Superior temporal gyrus (tissue), 1 donor: ENCODE results near the gene ACER1.
"Not testable (repeated sequence)": the region's sequence is repeated elsewhere in the genome, so short reads cannot be mapped to it uniquely, and the experiment has no call there.

ENCODE experiments used
- DNase-seq: peaks from one replicate; pipeline ENCODE4 v3.0.0-alpha.2; 2016; ENCODE audit errors: extremely low spot score

The ACER1 gene

DNA sequence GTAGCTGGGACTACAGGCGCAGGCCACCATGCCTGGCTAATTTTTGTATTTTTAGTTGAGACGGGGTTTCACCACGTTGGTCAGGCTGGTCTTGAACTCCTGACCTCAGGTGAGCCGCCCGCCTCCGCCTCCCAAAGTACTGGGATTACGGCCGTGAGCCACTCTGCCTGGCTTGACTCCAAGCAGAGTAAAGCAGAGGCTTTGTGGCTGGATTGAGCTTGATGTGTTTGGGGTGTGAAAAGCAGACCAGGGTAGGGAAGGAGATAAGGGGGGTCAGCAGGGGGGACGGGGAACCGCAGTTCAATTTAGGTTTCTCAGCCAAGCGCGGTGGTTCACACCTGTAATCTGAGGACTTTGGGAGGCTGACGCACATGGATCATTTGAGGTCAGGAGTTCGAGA, 23.8 kb upstream of the ACER1 start:
- DNase-seq = no peak

DNA sequence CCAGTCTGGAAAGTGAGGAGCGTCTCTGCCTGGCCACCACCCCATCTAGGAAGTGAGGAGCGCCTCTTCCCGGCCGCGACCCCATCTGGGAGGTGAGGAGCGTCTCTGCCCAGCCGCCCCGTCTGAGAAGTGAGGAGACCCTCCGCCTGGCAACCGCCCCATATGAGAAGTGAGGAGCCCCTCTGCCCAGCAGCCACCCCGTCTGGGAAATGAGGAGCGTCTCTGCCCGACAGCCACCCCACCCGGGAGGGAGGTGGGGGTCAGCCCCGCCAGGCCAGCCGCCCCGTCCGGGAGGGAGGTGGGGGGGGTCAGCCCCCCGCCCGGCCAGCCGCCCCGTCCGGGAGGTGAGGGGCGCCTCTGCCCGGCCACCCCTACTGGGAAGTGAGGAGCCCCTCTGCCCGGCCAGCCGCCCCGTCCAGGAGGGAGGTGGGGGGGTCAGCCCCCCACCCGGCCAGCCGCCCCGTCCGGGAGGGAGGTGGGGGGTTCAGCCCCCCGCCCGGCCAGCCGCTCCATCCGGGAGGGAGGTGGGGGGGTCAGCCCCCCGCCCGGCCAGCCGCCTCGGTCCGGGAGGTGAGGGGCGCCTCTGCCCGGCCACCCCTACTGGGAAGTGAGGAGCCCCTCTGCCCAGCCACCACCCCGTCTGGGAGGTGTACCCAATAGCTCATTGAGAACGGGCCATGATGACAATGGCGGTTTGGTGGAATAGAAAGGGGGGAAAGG, 22.1 kb upstream of the ACER1 start:
- DNase-seq = not testable (repeated sequence)

DNA sequence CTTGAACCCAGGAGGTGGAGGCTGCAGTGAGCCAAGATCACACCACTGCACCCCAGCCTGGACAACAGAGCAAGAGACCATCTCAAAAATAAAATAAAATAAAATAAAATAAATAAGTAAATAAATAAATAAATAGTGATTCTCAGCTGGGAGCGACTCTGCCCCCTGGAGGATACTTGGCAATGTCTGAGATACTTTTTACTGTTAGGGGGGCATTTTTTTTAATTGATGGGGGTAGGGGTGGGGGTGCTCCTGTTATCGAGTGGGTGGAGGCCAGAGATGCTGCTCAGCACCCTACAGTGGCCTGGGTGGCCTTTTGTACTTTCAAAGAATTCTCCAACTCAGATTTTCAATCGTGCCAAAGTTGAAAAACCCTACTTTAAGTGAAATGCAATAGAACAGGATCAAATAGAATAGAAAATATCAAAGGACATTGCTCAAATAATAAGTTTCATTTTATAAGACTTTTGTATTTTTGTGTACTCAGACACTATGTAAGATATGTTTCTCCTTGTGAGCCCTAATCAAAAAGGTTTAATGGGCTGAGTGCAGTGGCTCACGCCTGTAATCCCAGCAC, 20.8 kb upstream of the ACER1 start:
- no peak for DNase-seq

DNA sequence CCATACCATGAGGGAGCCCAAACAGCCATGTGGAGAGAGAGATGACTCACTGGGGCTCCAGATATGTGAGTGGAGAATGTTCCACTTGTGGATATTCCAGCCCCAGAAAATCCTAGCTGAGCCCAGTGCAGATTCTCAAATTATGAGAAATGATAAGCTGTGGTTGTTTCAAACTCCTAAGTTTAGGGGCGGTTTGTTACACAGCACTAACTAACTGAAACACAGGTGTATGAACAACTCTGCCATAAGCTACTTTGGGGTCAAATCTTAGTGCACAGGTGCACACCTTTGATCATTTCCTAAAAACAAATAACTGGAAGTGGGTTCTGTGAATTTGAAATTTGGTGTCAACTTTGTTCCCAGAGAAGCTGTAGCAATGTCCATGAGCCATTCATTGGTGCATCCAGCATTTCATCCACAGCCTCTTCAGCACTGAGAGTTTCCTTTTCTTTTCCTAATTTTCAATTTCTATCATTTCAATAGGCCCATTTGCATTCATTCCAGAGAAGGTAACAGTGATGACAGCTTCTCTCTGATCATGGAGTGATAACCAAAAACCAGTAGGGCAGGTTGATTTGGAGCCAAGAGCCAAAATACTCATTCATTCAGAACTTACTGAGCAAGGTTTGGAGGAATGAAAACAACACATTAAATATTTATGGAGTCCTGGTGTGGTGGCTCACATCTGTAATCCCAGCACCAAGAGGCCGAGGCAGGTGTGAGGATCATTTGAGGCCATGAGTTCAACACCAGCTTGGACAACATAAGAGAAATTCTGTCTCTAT, 19.2 kb upstream of the ACER1 start:
- DNase-seq = no peak

DNA sequence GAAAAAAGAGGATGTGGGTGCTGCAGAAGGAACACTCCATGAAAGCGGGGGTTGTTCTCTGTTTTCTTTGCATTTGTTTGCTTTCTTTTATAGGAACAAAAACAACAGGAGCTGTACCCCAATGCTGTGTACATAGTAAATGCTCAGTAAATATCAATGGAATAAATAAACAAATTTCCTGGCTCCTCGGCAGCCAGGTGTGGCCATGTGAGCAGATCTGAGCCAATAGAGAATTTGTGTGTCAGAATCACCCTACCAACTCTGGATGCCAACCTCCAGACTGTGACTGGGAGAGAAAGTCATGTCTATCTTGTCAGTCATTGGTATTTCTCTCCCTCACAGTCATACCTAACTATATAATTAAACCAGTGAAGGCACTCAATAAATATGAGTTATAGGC, 17.3 kb upstream of the ACER1 start:
- no peak for DNase-seq

DNA sequence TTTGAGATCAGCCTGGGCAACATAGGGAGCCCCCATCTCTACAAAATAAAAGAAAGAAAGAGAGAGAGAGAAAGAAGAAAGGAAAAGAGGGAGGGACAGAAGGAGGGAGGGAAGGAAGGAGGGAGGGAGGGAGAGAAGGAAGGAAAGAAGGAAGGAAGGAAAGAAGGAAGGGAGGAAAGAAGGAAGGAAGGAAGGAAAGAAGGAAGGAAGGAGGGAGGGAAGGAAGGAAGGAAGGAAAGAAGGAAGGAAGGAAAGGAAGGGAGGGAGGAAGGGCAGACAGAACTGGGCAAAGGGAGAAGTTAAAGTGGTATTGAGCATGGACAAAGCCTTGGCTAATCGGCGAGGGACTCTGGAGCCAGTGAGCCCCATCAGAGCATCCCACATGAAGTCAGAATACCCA, 15.9 kb upstream of the ACER1 start:
- DNase-seq = not testable (repeated sequence)

DNA sequence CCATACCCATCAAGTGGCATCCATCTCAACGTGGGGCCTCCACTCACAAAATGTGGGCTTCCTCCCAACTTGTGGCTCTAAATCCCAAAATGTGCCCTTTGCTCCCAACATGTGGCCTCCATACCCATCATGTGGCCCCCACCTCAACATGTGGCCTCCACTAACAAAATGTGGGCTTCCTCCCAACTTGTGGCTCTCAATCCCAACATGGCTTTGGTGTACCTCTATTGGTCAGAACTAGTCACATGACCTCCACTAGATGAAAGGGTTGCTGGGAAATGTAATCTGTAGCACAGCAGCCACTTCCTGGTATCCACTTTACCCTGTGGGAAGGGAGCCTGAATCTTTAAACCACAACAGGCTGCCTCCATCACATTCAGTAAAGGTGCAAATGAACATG, 10.1 kb upstream of the ACER1 start:
- DNase-seq = no peak

DNA sequence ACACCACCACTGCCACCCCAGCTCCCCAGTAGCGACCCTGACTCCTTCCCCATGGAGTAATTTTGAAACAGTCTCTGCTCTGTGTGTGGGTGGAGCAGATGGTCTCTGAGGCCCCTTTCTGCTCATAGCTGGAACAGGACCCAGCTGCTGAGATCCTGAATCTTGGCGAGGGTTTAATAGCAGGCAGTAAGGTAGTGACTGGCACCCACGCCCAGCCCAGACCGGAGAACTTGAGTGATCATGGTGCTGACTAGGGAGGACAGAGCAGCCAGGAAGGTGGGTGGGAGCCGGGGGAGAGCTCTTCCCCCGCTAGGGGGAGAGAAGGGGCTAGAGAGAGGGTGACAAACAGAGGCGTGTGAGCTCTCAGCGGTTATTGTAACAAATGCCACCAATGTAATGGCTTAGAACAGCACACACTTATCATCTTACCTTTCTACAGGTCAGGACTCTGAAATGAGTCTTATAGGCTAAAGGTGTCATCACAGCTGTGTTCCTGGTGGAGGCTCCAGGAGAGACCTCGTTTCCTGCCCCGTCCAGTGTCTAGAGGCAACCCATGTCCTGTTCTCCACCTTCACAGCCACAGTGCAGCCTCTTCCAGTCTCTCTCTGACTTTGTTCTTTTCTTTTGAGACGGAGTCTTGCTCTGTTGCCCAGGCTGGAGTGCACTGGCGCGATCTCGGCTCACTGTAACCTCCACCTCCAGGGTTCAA, 7.2 kb upstream of the ACER1 start:
- DNase-seq = no peak

DNA sequence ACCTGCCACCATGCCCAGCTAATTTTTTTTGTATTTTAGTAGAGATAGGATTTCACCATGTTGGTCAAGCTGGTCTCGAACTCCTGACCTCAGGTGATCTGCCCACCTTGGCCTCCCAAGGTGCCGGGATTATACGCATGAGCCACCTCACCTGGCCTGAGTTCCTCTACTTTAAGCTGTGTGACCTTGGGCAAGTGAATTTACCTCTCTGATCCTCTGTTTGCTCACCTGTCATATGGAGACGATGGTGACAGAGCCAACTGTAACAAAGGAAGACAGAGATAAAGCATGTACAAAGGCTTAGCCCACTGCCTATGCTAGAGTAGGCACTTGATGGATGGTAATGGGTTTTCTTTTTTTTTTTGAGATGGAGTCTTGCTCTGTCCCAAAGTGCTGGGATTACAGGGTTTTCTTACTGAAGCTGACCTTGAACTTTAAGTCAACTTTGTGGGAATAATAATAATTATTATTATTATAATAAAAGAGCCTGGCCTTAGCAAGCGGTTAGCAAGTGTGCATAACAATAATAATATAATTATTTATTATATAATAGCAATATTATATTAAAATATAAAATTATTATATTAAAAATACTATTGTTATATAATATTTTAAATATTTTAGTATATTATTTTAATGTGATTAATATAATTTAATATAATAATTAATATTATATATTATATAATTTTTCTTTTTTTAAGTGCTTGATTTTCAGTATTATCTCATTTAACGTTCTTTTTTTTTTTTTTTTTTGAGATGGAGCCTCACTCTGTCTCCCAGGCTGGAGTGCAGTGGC, 1.3 kb upstream of the ACER1 start:
- no peak for DNase-seq

DNA sequence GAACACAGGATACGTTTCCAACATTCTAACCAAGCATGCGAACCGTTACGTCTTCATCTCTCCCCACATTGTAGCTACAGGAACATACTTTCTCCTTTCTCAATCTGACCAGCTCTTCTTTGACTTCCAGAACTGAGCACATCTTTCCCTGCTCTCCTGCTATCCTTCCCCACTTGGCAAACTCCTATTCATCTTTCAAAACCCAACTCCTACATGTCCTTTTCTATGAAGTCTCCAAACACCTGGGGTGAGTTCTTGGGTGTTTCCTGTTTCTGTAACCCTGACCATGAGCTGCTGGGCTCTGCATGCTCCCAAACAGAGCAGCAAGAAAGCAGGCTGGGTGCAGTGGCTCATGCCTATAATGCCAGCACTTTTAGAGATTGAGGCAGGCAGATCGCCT, 6.6 kb downstream of the ACER1 start:
- no peak for DNase-seq

DNA sequence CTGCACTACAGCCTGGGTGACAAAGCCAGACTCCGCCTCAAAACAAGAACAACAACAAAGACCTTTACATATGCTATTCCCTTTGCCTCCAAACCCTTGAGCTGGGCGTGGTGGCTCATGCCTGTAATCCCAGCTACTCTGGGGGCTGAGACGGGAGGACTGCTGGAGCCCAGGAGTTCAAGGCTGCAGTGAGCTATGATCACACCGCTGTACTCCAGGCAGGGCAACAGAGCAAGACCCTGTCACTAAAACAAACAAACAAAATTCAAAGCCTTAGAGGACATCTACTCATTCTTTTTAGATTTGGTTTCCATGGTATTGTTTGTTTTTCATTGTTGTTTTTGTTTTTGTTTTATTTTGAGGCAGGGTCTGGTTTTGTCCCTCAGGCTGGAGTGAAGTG, 7.8 kb downstream of the ACER1 start:
- DNase-seq = no peak

DNA sequence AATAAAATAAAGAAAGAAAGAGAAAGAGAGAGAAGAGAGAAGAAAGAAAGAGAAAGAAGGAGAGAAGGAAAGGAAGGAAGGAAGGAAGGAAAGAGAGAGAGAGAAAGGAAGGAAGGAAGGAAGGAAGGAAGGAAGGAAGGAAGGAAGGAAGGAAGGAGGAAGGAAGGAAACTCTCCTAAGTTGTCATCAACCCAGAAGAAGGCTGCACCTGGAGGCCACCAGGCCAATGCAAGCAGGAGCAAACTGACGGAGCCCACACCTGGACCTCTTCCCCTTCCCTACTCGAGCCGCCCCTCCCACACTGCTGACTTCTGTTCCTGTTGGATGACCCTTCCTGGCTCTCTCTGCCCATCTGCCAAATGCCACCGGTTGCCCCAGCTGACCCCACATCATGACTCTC, 8.7 kb downstream of the ACER1 start:
- DNase-seq = no peak

DNA sequence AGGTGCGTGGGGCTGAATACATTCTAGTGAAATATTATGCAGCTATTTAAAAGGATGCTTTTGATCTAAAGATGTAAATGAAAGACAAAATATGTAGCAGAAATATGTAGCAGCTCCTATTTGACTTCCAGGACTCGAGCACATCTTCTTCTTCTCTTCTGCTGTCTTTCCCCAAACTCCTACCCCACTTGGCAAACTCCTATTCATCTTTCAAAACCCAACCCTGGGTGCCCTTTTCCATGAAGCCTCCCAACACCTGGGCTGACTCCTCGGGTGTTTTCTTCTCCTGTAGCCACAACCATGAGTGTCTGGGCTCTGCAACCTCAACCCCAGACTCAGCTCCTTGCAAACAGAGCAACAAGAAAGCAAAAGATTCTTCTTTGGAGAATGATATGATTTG, 11.1 kb downstream of the ACER1 start:
- DNase-seq = no peak

DNA sequence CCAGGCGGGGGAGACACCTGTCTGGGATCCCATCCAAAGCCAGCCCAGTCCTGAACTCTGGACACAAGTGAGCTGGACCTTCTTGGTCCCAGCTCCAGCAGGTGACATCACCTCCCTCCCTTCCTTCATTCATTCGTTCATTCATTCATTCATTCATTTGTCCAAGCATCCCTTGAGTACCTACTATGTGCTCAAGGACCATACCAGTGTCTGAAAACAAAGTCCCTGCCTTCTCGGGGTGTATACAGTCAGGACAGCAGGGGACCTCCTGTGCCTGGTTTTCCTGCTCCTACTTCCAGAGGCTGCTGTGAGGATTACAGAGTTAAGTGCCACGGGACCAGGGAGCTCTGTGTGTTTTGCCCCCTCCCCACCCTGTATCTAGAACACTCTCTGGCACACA, 14.0 kb downstream of the ACER1 start:
- no peak for DNase-seq

DNA sequence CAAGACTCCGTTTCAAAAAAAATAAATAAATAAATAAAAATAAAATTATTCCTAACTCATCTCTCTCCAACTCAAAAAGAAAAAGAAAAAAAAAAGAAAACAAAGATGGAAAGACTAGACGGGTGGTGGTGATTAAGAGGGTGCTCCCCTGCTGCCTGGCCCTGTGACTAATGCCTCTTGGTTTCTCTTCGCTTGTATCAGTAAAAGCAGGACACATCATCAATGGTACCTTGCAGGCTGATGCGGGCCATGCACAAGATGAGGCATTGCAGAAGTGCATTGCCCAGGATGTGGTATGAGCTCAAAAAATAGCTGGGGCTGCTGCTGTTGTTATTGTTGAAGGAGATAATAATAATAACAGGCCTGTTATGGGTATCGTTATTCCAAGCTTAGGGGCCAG, 14.6 kb downstream of the ACER1 start:
- no peak for DNase-seq

DNA sequence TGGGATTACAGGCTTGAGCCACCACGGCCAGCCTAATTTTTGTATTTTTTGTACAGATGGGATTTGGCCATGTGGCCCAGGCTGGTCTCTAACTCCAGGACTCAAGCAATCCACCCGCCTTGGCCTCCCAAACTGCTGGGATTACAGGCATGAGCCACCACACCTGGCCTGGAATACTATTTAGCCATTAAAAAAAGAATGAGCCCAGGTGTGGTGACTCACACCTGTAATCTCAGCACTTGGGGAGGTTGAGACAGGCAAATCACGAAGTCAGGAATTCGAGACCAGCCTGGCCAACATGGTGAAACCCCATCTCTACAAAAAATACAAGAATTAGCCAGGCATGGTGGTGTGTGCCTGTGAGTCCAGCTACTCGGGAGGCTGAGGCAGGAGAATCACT, 17.8 kb downstream of the ACER1 start:
- not testable (repeated sequence) for DNase-seq

DNA sequence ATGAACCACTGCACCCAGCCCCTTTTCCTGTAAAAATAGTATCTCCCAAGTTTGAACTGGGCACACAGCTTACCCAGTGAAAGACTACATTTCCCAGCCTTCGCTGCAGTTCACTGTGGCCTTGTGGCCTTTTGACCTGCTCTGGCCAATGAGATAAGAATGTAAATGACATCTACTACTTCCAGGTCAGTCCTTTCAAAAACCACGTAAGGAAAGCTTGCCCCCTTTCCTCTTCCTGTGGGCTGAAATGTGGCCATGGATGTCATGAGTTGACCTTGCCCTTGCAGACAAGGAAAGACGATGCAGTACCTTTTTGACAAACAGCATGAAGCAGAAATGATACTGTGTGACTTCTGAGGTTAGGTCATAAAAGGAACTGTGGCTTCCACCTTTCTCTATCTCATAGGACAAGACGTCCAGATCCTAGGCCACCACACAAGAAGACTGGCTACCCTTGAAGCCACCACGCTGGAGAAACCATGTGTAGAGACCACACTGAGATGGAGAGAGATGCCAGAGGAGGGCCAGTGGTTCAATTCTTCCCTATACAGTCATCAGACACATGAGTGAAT, 19.9 kb downstream of the ACER1 start:
- DNase-seq = no peak

DNA sequence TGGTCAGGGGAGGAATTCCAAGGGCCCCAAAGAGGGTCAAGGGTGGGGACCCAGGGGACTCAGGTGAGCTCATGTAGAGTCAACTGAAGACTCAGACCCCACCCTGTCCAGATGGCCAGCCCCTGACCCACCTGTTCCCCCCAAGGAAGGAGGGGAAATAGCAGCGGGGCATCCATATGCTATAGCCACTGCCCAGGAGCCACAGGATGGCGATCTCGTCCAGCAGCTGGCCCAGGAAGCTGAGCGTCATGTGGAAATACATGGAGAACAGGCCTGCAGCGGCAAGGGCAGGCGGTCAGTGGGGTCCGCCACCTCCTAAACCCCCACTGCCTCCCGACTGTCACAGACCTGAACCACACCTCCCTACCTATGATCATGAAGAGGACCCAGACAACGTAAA, 21.4 kb downstream of the ACER1 start:
- no peak for DNase-seq

DNA sequence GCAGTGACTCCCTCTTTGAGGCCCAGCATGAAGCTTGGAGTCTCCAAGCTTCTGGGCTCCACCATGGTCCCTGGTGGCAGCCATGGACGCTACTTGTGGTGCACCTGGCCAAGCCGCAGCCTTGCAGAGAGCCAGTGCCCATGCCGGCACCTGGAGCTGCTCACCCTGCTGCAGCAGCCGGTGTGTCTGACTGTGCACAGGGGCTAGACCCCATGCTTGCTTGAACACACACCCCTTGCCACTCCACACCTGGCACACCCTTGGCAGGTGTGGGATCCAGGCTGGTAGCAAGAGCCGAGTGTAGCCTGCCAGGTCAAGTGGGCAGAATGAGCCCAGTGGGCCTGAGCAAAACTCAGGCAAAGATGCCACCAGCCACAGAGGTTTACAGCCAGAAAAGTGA, 35.0 kb downstream of the ACER1 start:
- DNase-seq = no peak

DNA sequence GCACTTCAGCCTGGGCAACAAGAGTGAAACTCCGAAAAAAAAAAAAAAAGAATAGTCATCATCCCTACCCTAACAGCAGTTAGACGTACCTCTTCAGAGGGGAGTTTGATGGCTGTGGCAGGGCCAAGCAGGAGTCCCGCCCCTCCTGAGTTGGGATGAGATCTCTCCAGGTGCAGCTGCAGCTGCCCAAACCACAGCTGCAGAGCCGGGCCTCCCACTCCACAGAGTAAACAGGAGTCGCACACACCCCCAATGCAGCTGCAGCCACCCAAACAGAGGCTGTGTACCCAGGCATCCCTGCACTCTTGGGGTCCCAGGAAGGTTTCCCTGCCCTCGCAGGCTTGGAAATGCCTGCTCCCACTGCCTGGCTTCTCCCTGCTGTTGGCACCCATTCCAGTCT, 36.2 kb downstream of the ACER1 start:
- no peak for DNase-seq

DNA sequence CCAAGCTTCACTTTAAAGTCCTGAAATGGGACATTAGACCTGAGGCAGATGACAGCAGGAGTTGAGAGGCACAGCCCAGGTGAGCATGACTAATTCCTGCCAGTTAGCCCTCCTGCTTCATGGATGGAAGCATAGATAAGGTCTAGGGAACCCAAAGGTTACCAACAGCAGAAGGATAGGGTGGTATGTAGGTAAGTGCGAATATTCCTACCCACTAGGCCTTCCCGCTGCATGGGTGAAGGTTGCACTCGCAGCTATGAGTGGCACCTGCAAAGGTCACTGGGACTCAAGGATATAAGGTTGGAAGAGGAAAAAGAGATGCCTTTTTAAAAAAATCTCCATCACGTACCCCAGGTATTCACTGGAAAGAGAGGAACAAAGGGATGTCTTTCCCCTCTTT, 41.4 kb downstream of the ACER1 start:
- DNase-seq = no peak
